ENCODE results near the gene HS1BP3. TPM values are rescaled to one million over a fixed set of nuclear protein-coding genes. Genes with fewer than 3 reads are reported as not detected.

Gene HS1BP3
- total and polyA plus RNA-seq, 2 of the 13 experiments (the other 11 are each of a cell fraction or from before 2014, with no cell fraction given) = 15.2 to 22.0 TPM

DNA sequence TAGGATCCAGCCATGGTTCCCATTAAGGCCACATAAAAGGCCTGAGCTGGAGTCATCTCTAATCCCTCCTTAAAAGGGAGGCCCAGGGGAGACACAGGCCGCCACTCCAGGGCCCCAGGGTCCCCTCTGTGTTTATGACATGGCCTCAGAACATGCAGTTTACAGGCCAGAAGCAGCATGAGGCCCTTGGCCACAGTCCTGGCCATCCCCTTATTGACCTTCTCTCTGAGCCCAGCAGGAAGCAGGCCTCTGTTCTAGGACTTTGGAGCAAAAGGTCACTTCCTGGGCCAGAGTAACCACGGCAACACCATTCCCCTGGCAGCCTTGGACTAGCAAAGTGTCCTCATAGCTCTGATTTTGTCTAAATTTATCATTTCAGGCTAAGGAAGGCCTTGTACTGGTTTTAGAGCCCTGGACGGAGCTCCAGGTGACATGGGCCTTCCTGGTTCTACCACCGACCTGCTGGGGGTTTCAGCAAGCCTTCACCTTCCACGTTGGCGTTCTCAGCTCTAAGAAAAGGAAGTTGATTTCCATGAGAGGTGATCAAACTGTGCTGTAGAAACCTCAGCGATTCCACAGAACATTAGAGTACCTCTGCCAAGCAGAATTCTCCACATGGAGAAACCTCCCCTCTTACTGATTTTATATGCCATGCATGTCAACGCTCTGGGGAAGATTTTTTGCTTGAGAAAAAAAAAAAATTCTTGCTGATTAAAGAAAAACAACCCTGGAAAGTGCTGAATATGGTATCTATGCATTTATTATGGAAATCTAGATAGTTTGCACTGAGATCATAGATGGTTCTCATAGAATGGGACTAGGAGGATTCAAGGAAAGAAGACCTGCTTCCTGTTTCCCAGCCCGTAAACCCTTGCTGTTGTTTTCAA is 53.7 kb downstream of the HS1BP3 start (continued):
- no peak for TF ChIP-seq ZNF616 (CRISPR knock-in tag; IDR thresholded peaks at IDR 0.05; ENCODE audit: low read depth)
- TF ChIP-seq, protein P1, sequence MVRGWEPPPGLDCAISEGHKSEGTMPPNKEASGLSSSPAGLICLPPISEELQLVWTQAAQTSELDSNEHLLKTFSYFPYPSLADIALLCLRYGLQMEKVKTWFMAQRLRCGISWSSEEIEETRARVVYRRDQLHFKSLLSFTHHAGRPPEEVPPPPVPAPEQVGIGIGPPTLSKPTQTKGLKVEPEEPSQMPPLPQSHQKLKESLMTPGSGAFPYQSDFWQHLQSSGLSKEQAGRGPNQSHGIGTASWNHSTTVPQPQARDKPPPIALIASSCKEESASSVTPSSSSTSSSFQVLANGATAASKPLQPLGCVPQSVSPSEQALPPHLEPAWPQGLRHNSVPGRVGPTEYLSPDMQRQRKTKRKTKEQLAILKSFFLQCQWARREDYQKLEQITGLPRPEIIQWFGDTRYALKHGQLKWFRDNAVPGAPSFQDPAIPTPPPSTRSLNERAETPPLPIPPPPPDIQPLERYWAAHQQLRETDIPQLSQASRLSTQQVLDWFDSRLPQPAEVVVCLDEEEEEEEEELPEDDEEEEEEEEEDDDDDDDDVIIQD (CRISPR knock-in tag; IDR thresholded peaks at IDR 0.05; ENCODE audit: low read depth) = peak; percentile 94
- TF ChIP-seq, protein P2, sequence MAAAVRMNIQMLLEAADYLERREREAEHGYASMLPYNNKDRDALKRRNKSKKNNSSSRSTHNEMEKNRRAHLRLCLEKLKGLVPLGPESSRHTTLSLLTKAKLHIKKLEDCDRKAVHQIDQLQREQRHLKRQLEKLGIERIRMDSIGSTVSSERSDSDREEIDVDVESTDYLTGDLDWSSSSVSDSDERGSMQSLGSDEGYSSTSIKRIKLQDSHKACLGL (CRISPR knock-in tag; IDR thresholded peaks at IDR 0.05) = 0 out of 2 replicates have a peak, but pooled peaks have one; percentile 13
- no peak for TF ChIP-seq ZNF562 (CRISPR knock-in tag; IDR thresholded peaks at IDR 0.05; ENCODE audit: borderline replicate concordance)
- TF ChIP-seq SIN3B (IDR thresholded peaks at IDR 0.05; ENCODE audit: low read length) = peak; percentile 69; the same call in 1 of the 2 replicates
- no peak; the same call in 1 of the 2 replicates for TF ChIP-seq ZNF790 (CRISPR knock-in tag; IDR thresholded peaks at IDR 0.05; ENCODE audit: borderline replicate concordance)
- peak; percentile 99 for TF ChIP-seq ZSCAN9 (CRISPR knock-in tag; IDR thresholded peaks at IDR 0.05; ENCODE audit: borderline replicate concordance)
- TF ChIP-seq ZNF256 (CRISPR knock-in tag; conservative IDR thresholded peaks at IDR 0.05) = no peak
- TF ChIP-seq ZNF780A (CRISPR knock-in tag; IDR thresholded peaks at IDR 0.05) = no peak
- TF ChIP-seq ZNF30 (CRISPR knock-in tag; IDR thresholded peaks at IDR 0.05) = no peak
- TF ChIP-seq, protein P3, sequence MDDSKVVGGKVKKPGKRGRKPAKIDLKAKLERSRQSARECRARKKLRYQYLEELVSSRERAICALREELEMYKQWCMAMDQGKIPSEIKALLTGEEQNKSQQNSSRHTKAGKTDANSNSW (CRISPR knock-in tag; IDR thresholded peaks at IDR 0.05; ENCODE audit: borderline replicate concordance) = no peak
- peak; percentile 78 for TF ChIP-seq ASH2L (IDR thresholded peaks at IDR 0.05; ENCODE audit: insufficient read length, low read depth, low read length)
- no peak for TF ChIP-seq ZNF75D (CRISPR knock-in tag; IDR thresholded peaks at IDR 0.05; ENCODE audit: borderline replicate concordance)
- TF ChIP-seq, protein P4, sequence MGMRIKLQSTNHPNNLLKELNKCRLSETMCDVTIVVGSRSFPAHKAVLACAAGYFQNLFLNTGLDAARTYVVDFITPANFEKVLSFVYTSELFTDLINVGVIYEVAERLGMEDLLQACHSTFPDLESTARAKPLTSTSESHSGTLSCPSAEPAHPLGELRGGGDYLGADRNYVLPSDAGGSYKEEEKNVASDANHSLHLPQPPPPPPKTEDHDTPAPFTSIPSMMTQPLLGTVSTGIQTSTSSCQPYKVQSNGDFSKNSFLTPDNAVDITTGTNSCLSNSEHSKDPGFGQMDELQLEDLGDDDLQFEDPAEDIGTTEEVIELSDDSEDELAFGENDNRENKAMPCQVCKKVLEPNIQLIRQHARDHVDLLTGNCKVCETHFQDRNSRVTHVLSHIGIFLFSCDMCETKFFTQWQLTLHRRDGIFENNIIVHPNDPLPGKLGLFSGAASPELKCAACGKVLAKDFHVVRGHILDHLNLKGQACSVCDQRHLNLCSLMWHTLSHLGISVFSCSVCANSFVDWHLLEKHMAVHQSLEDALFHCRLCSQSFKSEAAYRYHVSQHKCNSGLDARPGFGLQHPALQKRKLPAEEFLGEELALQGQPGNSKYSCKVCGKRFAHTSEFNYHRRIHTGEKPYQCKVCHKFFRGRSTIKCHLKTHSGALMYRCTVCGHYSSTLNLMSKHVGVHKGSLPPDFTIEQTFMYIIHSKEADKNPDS (CRISPR knock-in tag; IDR thresholded peaks at IDR 0.05) = no peak
- TF ChIP-seq ZNF746 (CRISPR knock-in tag; IDR thresholded peaks at IDR 0.05) = peak; percentile 91
- TF ChIP-seq, protein P5, sequence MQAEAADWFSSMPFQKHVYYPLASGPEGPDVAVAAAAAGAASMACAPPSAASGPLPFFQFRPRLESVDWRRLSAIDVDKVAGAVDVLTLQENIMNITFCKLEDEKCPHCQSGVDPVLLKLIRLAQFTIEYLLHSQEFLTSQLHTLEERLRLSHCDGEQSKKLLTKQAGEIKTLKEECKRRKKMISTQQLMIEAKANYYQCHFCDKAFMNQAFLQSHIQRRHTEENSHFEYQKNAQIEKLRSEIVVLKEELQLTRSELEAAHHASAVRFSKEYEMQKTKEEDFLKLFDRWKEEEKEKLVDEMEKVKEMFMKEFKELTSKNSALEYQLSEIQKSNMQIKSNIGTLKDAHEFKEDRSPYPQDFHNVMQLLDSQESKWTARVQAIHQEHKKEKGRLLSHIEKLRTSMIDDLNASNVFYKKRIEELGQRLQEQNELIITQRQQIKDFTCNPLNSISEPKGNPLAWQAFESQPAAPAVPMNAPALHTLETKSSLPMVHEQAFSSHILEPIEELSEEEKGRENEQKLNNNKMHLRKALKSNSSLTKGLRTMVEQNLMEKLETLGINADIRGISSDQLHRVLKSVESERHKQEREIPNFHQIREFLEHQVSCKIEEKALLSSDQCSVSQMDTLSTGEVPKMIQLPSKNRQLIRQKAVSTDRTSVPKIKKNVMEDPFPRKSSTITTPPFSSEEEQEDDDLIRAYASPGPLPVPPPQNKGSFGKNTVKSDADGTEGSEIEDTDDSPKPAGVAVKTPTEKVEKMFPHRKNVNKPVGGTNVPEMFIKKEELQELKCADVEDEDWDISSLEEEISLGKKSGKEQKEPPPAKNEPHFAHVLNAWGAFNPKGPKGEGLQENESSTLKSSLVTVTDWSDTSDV (CRISPR knock-in tag; IDR thresholded peaks at IDR 0.05) = peak; percentile 52; the same call in 1 of the 2 replicates
- TF ChIP-seq, protein P6, sequence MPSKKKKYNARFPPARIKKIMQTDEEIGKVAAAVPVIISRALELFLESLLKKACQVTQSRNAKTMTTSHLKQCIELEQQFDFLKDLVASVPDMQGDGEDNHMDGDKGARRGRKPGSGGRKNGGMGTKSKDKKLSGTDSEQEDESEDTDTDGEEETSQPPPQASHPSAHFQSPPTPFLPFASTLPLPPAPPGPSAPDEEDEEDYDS (CRISPR knock-in tag; IDR thresholded peaks at IDR 0.05) = peak; percentile 91
- TF ChIP-seq ZNF782 (CRISPR knock-in tag; IDR thresholded peaks at IDR 0.05; ENCODE audit: borderline replicate concordance) = peak; percentile 86; the same call in 1 of the 2 replicates

Data from HepG2 (cell line).